Psoas muscle (tissue), 8 donors: ENCODE measurements around the gene KCNAB2. TPM values are rescaled to one million over a fixed set of nuclear protein-coding genes. Genes with fewer than 3 reads are reported as not detected.

Source experiments
- ATAC-seq, 4 donors: fragments of 200-7000 bp; cut with Tn5 transposase; one replicate each; pipeline ENCODE4 v1.9.1; 2020; ENCODE audit warnings: moderate library complexity in 3 of 4, mild to moderate bottlenecking in 2 of 4
- DNase-seq, 2 donors: peaks; one replicate each; pipeline ENCODE4 v3.0.0-alpha.2; 2020
- H3K27ac ChIP-seq: fragments of 200-600 bp; one replicate; pipeline ENCODE4 v1.8.0; 2022
- H3K27me3 ChIP-seq, 3 donors: fragments of 200-600 bp in 1 of 3; one replicate each; pipeline versions ENCODE4 v1.6.1 to v1.8.0; 2013 to 2022; ENCODE audit warnings: low read length in 2 of 3, mild to moderate bottlenecking in 2 of 3, moderate library complexity in 1 of 3; ENCODE audit not compliant: insufficient read depth in 3 of 3
- H3K36me3 ChIP-seq, 2 donors: fragments of 200-600 bp in 1 of 2; one replicate each; pipeline versions ENCODE4 v1.6.1 to v1.8.0; 2013 to 2022; ENCODE audit warnings: low read depth in 1 of 2, mild to moderate bottlenecking in 1 of 2, moderate library complexity in 1 of 2; ENCODE audit not compliant: insufficient read depth in 1 of 2
- H3K4me1 ChIP-seq: fragments of 200-600 bp; one replicate; pipeline ENCODE4 v1.8.0; 2022
- H3K4me3 ChIP-seq: fragments of 200-600 bp; one replicate; pipeline ENCODE4 v1.8.0; 2022; ENCODE audit warnings: mild to moderate bottlenecking
- H3K9me3 ChIP-seq: fragments of 200-600 bp; one replicate; pipeline ENCODE4 v1.8.0; 2022
- CTCF ChIP-seq: fragments of 200-600 bp; IDR thresholded peaks from one replicate; pipeline ENCODE4 v1.8.0; 2022; ENCODE audit warnings: antibody characterized with exemption
- WGBS, 3 donors: extraction: QIAGEN DNeasy Blood & Tissue Kit; methylation state at CpG; one replicate each; pipeline versions ENCODE4 v1.1.6 to v1.1.7; 2013; 5-methylcytosine and 5-hydroxymethylcytosine counted together
- intact Hi-C, 2 donors: fragments of 100-400 bp; cut with DNase I; formaldehyde crosslinking; loops; one replicate each; pipeline versions ENCODE4 v1.11.0 to v1.14.2; 2022
- polyA plus RNA-seq, 3 donors: library from polyadenylated mRNA; stranded (reverse); fragments of 200-250 nt; gene quantifications; one replicate each; pipeline ENCODE4 v1.2.3, GENCODE V29; 2013
- total RNA-seq, 4 donors: library from RNA; stranded (reverse); fragmentation: NEBNext Ultra II Directional in 2 of 4; extraction: Animal tissue kit (Norgen Biotek cat#: 25700) in 2 of 4; gene quantifications; one replicate each; pipeline versions ENCODE4 v1.2.1 to v1.2.4, GENCODE V29; 2021 to 2023
- donor health status: healthy with polysubstance abuse.
- donor health status: DM: no; HTN: no; CAD: no; lungs with moderate emphysema.
- donor health status: Bipolar disorder and iron deficiency.
- donor health status: healthy.
- donor health status: DM: yes; HTN: yes; CAD: no.
- donor health status: DM: no; HTN: no; CAD: no.
- donor health status: DM: no; HTN: no; CAD: no.
- donor health status: DM: yes; HTN: yes; CAD: no.

KCNAB2 gene
- total and polyA plus RNA-seq, 7 donors = 0.86 to 8.8 (median 2.1) TPM

GRCh38 chr1:6127587-6128163 lies 82.0 kb downstream of the KCNAB2 start:
- H3K36me3 ChIP-seq = no peaks in the 10 kb centered on the region
- H3K4me3 ChIP-seq = peak overlapping the region; percentile 43
- peak; percentile 86 to 97 (median 90) for ATAC-seq
- H3K4me1 ChIP-seq = peaks cover 2% of the 10 kb centered on the region
- peak; percentile 73 to 85 for DNase-seq
- H3K27me3 ChIP-seq = peaks cover 0 to 20% (median 4%) of the 10 kb centered on the region in 3 donors
- TF ChIP-seq CTCF = no peak
- no peaks in the 10 kb centered on the region for H3K9me3 ChIP-seq
- intact Hi-C loops = no loop called here
- H3K27ac ChIP-seq = no peak overlapping the region
- WGBS, 3 donors = 7 to 15% (median 8%) methylated on average over 34 to 41 of the region's 41 CpGs

GRCh38 chr1:6128276-6129081 lies 82.8 kb downstream of the KCNAB2 start:
- Histone ChIP-seq H3K27ac (no peak overlapping the region), H3K9me3 (no peaks in the 10 kb centered on the region), H3K4me1 (peaks cover 2% of the 10 kb centered on the region), H3K4me3 (no peak overlapping the region), H3K27me3 (peaks cover 0 to 20% (median 4%) of the 10 kb centered on the region in 3 donors), H3K36me3 (no peaks in the 10 kb centered on the region)
- DNase-seq (peak in 1 of 2 donors; percentile 49), ATAC-seq (no peak)
- TF ChIP-seq CTCF = no peak
- intact Hi-C loops = no loop called here
- 85 to 93% (median 89%) methylated on average over 32 to 34 of the region's 34 CpGs for WGBS, 3 donors

GRCh38 chr1:6129313-6129712 lies 83.6 kb downstream of the KCNAB2 start:
- Histone ChIP-seq H3K36me3 (no peaks in the 10 kb centered on the region), H3K4me3 (no peak overlapping the region), H3K27ac (no peak overlapping the region), H3K4me1 (peaks cover 2% of the 10 kb centered on the region), H3K9me3 (no peaks in the 10 kb centered on the region), H3K27me3 (peaks cover 0 to 25% (median 4%) of the 10 kb centered on the region in 3 donors)
- DNase-seq = no peak
- WGBS, 3 donors = 75 to 87% (median 77%) methylated on average over 9 of the region's 9 CpGs
- no peak for ATAC-seq
- intact Hi-C loops = no loop called here
- TF ChIP-seq CTCF = no peak

GRCh38 chr1:6130036-6130435 lies 84.3 kb downstream of the KCNAB2 start:
- Histone ChIP-seq H3K4me3 (no peak overlapping the region), H3K9me3 (no peaks in the 10 kb centered on the region), H3K27ac (no peak overlapping the region), H3K27me3 (peaks cover 0 to 28% (median 4%) of the 10 kb centered on the region in 3 donors), H3K4me1 (peaks cover 2% of the 10 kb centered on the region), H3K36me3 (no peaks in the 10 kb centered on the region)
- no peak for TF ChIP-seq CTCF
- intact Hi-C loops = no loop called here
- DNase-seq = no peak
- WGBS, 3 donors = 69 to 72% (median 70%) methylated on average over 11 of the region's 11 CpGs
- ATAC-seq = no peak
